ENCODE data around the gene IMP3. TPM values are rescaled to one million over a fixed set of nuclear protein-coding genes. Genes with fewer than 3 reads are reported as not detected.

The IMP3 gene
- total and polyA plus RNA-seq, 9 of the 15 experiments (the other 6 are each of a cell fraction or from before 2014, with no cell fraction given): 14.5 to 160 (median 74.4) TPM

GRCh38 chr15:75639709-75640482 is at the start of gene IMP3 (continued):
- no peak for TF ChIP-seq TRIM25 (IDR thresholded peaks at IDR 0.05; ENCODE audit: borderline replicate concordance)
- no peak for TF ChIP-seq RBM15 (IDR thresholded peaks at IDR 0.05; ENCODE audit: insufficient read depth, low read length)
- no peak; the same call in 1 of the 2 replicates for TF ChIP-seq BRD4 (IDR thresholded peaks at IDR 0.05)
- no peak for TF ChIP-seq ATF4 (CRISPR knock-in tag; IDR thresholded peaks at IDR 0.05)
- TF ChIP-seq TCF15 (CRISPR knock-in tag; IDR thresholded peaks at IDR 0.05): no peak
- no peak for TF ChIP-seq MCM5 (IDR thresholded peaks at IDR 0.05; ENCODE audit: low read depth)
- peak; percentile 91 for TF ChIP-seq ZBTB9 (CRISPR knock-in tag; IDR thresholded peaks at IDR 0.05)
- TF ChIP-seq ELF1 (tag; IDR thresholded peaks at IDR 0.05): peak; percentile 90
- no peak for TF ChIP-seq ZNF140 (CRISPR knock-in tag; IDR thresholded peaks at IDR 0.05)
- TF ChIP-seq ZBTB7A (IDR thresholded peaks at IDR 0.05; ENCODE audit: borderline replicate concordance, control insufficient read depth, low read depth, low read length): peak; percentile 69; the same call in 1 of the 2 replicates
- TF ChIP-seq ZNF589 (CRISPR knock-in tag; IDR thresholded peaks at IDR 0.05; ENCODE audit: low read depth): no peak
- no peak for TF ChIP-seq CREB5 (CRISPR knock-in tag; IDR thresholded peaks at IDR 0.05)
- no peak for TF ChIP-seq ZNF444 (CRISPR knock-in tag; IDR thresholded peaks at IDR 0.05)
- no peak for TF ChIP-seq CBX5 (IDR thresholded peaks at IDR 0.05; ENCODE audit: borderline replicate concordance, low read depth)
- no peak for TF ChIP-seq HSF4 (CRISPR knock-in tag; IDR thresholded peaks at IDR 0.05; ENCODE audit: borderline replicate concordance)
- no peak for TF ChIP-seq NFATC3 (IDR thresholded peaks at IDR 0.05)
- no peak for TF ChIP-seq MAFK (IDR thresholded peaks at IDR 0.05; ENCODE audit: low read length)
- TF ChIP-seq NCOA1 (IDR thresholded peaks at IDR 0.05; ENCODE audit: low read depth): no peak
- TF ChIP-seq TCF3 (CRISPR knock-in tag; IDR thresholded peaks at IDR 0.05): peak; percentile 31
- TF ChIP-seq NCOR1 (IDR thresholded peaks at IDR 0.05): no peak
- TF ChIP-seq HIVEP1 (CRISPR knock-in tag; IDR thresholded peaks at IDR 0.05): no peak
- TF ChIP-seq TCFL5 (CRISPR knock-in tag; conservative IDR thresholded peaks at IDR 0.05): no peak
